Parathyroid adenoma (tissue), 2 donors: Measurements from ENCODE around the gene PABPN1L.

Source experiments
- H2AFZ ChIP-seq: fragments of 300-600 bp; sonication (generic); one replicate; pipeline ENCODE4 v1.7.0; 2017; ENCODE audit warnings: antibody characterized with exemption, mild to moderate bottlenecking
- H3K27ac ChIP-seq: fragments of 300-600 bp; sonication (generic); one replicate; pipeline ENCODE4 v1.7.0; 2017
- H3K27me3 ChIP-seq: fragments of 300-600 bp; sonication (generic); one replicate; pipeline ENCODE4 v1.7.0; 2017; ENCODE audit warnings: low read length; ENCODE audit not compliant: control insufficient read depth, insufficient read depth
- H3K36me3 ChIP-seq: fragments of 300-600 bp; sonication (generic); one replicate; pipeline ENCODE4 v1.7.0; 2017; ENCODE audit warnings: low read length; ENCODE audit not compliant: control insufficient read depth, insufficient read depth
- H3K4me1 ChIP-seq: fragments of 300-600 bp; sonication (generic); one replicate; pipeline ENCODE4 v1.7.0; 2017; ENCODE audit warnings: control low read depth
- H3K4me2 ChIP-seq: fragments of 300-600 bp; sonication (generic); one replicate; pipeline ENCODE4 v1.7.0; 2017; ENCODE audit warnings: low read length
- H3K4me3 ChIP-seq: fragments of 300-600 bp; sonication (generic); one replicate; pipeline ENCODE4 v1.7.0; 2017; ENCODE audit warnings: low read depth, low read length
- H3K79me2 ChIP-seq: fragments of 300-600 bp; sonication (generic); one replicate; pipeline ENCODE4 v1.7.0; 2017; ENCODE audit warnings: control low read depth
- H3K9ac ChIP-seq: fragments of 300-600 bp; sonication (generic); one replicate; pipeline ENCODE4 v1.7.0; 2017; ENCODE audit warnings: mild to moderate bottlenecking
- H3K9me3 ChIP-seq: fragments of 300-600 bp; sonication (generic); one replicate; pipeline ENCODE4 v1.7.0; 2017; ENCODE audit warnings: low read length; ENCODE audit not compliant: control insufficient read depth
- CTCF ChIP-seq: fragments of 300-600 bp; sonication (generic); IDR thresholded peaks from one replicate; pipeline ENCODE4 v1.7.0; 2017; ENCODE audit warnings: antibody characterized with exemption, mild to moderate bottlenecking
- donor health status: primary hyperparathyroidism.

The PABPN1L gene

GRCh38 chr16:88906535-88907105 lies 40.2 kb upstream of the PABPN1L start:
- no peaks in the 10 kb centered on the region for H3K4me1 ChIP-seq
- no peaks in the 10 kb centered on the region for H3K9me3 ChIP-seq
- no peaks in the 10 kb centered on the region for H3K27me3 ChIP-seq
- no peaks in the 10 kb centered on the region for H3K79me2 ChIP-seq
- no peak overlapping the region for H3K4me3 ChIP-seq
- no peak for TF ChIP-seq CTCF
- H3K4me2 ChIP-seq, result no peak overlapping the region
- no peaks in the 10 kb centered on the region for H3K36me3 ChIP-seq
- H3K27ac ChIP-seq, result no peak overlapping the region
- no peak overlapping the region for H2AFZ ChIP-seq
- no peak overlapping the region for H3K9ac ChIP-seq

- Histone ChIP-seq H2AFZ (no peak overlapping the region), H3K27me3 (no peaks in the 10 kb centered on the region), H3K27ac (no peak overlapping the region), H3K36me3 (no peaks in the 10 kb centered on the region), H3K9me3 (no peaks in the 10 kb centered on the region), H3K4me3 (no peak overlapping the region), H3K4me1 (no peaks in the 10 kb centered on the region), H3K4me2 (no peak overlapping the region), H3K9ac (no peak overlapping the region), H3K79me2 (no peaks in the 10 kb centered on the region)
- no peak for TF ChIP-seq CTCF
Measured at GRCh38 chr16:88906020-88906419, 39.6 kb upstream of the PABPN1L start.

GRCh38 chr16:88905563-88905962 lies 39.1 kb upstream of the PABPN1L start:
- H3K4me1 ChIP-seq, result no peaks in the 10 kb centered on the region
- H3K27ac ChIP-seq, result no peak overlapping the region
- H3K27me3 ChIP-seq, result no peaks in the 10 kb centered on the region
- H3K9me3 ChIP-seq, result no peaks in the 10 kb centered on the region
- no peak overlapping the region for H2AFZ ChIP-seq
- H3K36me3 ChIP-seq, result no peaks in the 10 kb centered on the region
- no peak for TF ChIP-seq CTCF
- no peak overlapping the region for H3K4me3 ChIP-seq
- H3K4me2 ChIP-seq, result no peak overlapping the region
- H3K79me2 ChIP-seq, result no peaks in the 10 kb centered on the region
- H3K9ac ChIP-seq, result no peak overlapping the region

- Histone ChIP-seq H3K27ac (no peak overlapping the region), H2AFZ (no peak overlapping the region), H3K9ac (no peak overlapping the region), H3K4me3 (no peak overlapping the region), H3K36me3 (no peaks in the 10 kb centered on the region), H3K4me1 (no peaks in the 10 kb centered on the region), H3K9me3 (no peaks in the 10 kb centered on the region), H3K27me3 (no peaks in the 10 kb centered on the region), H3K4me2 (no peak overlapping the region), H3K79me2 (no peaks in the 10 kb centered on the region)
- no peak for TF ChIP-seq CTCF
Measured at GRCh38 chr16:88904676-88905365, 38.4 kb upstream of the PABPN1L start.

GRCh38 chr16:88903267-88903666 lies 36.8 kb upstream of the PABPN1L start:
- Histone ChIP-seq H3K4me1 (no peaks in the 10 kb centered on the region), H3K9me3 (no peaks in the 10 kb centered on the region), H3K79me2 (no peaks in the 10 kb centered on the region), H3K9ac (no peak overlapping the region), H3K27me3 (no peaks in the 10 kb centered on the region), H3K4me3 (no peak overlapping the region), H3K27ac (no peak overlapping the region), H3K4me2 (no peak overlapping the region), H2AFZ (no peak overlapping the region), H3K36me3 (no peaks in the 10 kb centered on the region)
- TF ChIP-seq CTCF, result no peak
